SK-N-SH (cell line): ENCODE data around the gene FOXK1. TPM values are rescaled to one million over a fixed set of nuclear protein-coding genes. Genes with fewer than 3 reads are reported as not detected.

Experiments
- CTCF ChIA-PET: fragments of 300-600, 350-600 bp; formaldehyde crosslinking; extraction: SDS; loops from one replicate; lab custom pipeline; 2021; lab: Yijun Ruan, JAX
- POLR2A ChIA-PET: fragments of 350-600 bp; sonication (Branson Sonifier 250); formaldehyde crosslinking; extraction: SDS; loops from one replicate; lab custom pipeline; 2020; ENCODE audit warnings: antibody characterized with exemption, inconsistent platforms; lab: Yijun Ruan, JAX
- DNase-seq: peaks from one replicate; pipeline ENCODE4 v3.0.0; 2012
- H2AFZ ChIP-seq: fragments of 200-600 bp; sonication (generic); 2 replicates; pipeline ENCODE4 v1.8.1; 2016; ENCODE audit warnings: antibody characterized with exemption, mild to moderate bottlenecking, low read depth
- H3F3A ChIP-seq: fragments of 200-600 bp; sonication (generic); replicated peaks from 2 replicates; pipeline ENCODE3; 2016; ENCODE audit warnings: antibody characterized with exemption, mild to moderate bottlenecking; ENCODE audit not compliant: insufficient read depth
- H3K27ac ChIP-seq, 2 experiments: fragments of 200-500 bp in 1 of 2; fragments of 200-600 bp in 1 of 2; sonication (Bioruptor generic) in 1 of 2; sonication (generic), shearing (Covaris generic) in 1 of 2; 2 replicates each; pipeline versions ENCODE4 v1.5.1 to v1.6.1; 2014 to 2016; ENCODE audit warnings: low read depth in 2 of 2, inconsistent platforms in 1 of 2, low read length in 1 of 2, mild to moderate bottlenecking in 1 of 2, mixed read lengths in 1 of 2
- H3K27me3 ChIP-seq: fragments of 200-600 bp; sonication (generic), shearing (Covaris generic); 2 replicates; pipeline ENCODE4 v1.6.1; 2016; ENCODE audit warnings: mixed run types; ENCODE audit not compliant: insufficient read depth
- H3K36me3 ChIP-seq, 2 experiments: fragments of 200-500 bp in 1 of 2; fragments of 200-600 bp in 1 of 2; sonication (Bioruptor generic) in 1 of 2; sonication (generic) in 1 of 2; replicated peaks in 1 of 2; 2 replicates each; pipeline versions ENCODE3 to v1.5.1; 2014 to 2016; ENCODE audit warnings: low read length in 1 of 2, mild to moderate bottlenecking in 1 of 2; ENCODE audit not compliant: insufficient read depth in 2 of 2, control insufficient read depth in 1 of 2
- H3K4me1 ChIP-seq, 2 experiments: fragments of 200-500 bp in 1 of 2; fragments of 200-600 bp in 1 of 2; sonication (Bioruptor generic) in 1 of 2; sonication (generic), shearing (Covaris generic) in 1 of 2; 2 replicates each; pipeline versions ENCODE4 v1.5.1 to v1.6.1; 2014 to 2016; ENCODE audit warnings: low read depth in 1 of 2, low read length in 1 of 2, mixed run types in 1 of 2; ENCODE audit not compliant: insufficient read depth in 2 of 2, control insufficient read depth in 1 of 2
- H3K4me2 ChIP-seq: fragments of 200-600 bp; sonication (generic), shearing (Covaris generic); 2 replicates; pipeline ENCODE4 v1.6.1; 2017; ENCODE audit warnings: mixed run types
- H3K4me3 ChIP-seq, 2 experiments: fragments of 200-500 bp in 1 of 2; fragments of 200-600 bp in 1 of 2; sonication (Bioruptor generic) in 1 of 2; sonication (generic), shearing (Covaris generic) in 1 of 2; 2 replicates each; pipeline versions ENCODE4 v1.5.1 to v1.8.1; 2014 to 2016; ENCODE audit warnings: low read depth in 2 of 2, inconsistent platforms in 1 of 2, low read length in 1 of 2, mild to moderate bottlenecking in 1 of 2, mixed read lengths in 1 of 2, moderate library complexity in 1 of 2
- H3K79me2 ChIP-seq: fragments of 200-600 bp; sonication (generic); 2 replicates; pipeline ENCODE4 v1.8.1; 2017; ENCODE audit warnings: mild to moderate bottlenecking; ENCODE audit not compliant: insufficient read depth
- H3K9ac ChIP-seq: fragments of 200-600 bp; sonication (generic); 2 replicates; pipeline ENCODE4 v1.6.1; 2017; ENCODE audit warnings: mixed run types
- H3K9me2 ChIP-seq: fragments of 200-600 bp; sonication (generic); 2 replicates; pipeline ENCODE4 v1.6.1; 2017; ENCODE audit warnings: mixed run types
- H3K9me3 ChIP-seq: fragments of 200-600 bp; sonication (generic); 2 replicates; pipeline ENCODE4 v1.6.1; 2017; ENCODE audit warnings: mixed run types, mild to moderate bottlenecking, moderate library complexity
- H4K20me1 ChIP-seq: fragments of 200-600 bp; sonication (generic); 2 replicates; pipeline ENCODE4 v1.6.1; 2017; ENCODE audit warnings: mild to moderate bottlenecking, mixed run types; ENCODE audit not compliant: insufficient read depth
- CHD2 ChIP-seq: fragments of 150-350 bp; IDR thresholded peaks from 2 replicates; pipeline ENCODE4 v1.6.1; 2018; ENCODE audit warnings: low read length; ENCODE audit not compliant: partially characterized antibody
- CTCF ChIP-seq: fragments of 200-600 bp; sonication (generic); IDR thresholded peaks from 2 replicates; pipeline ENCODE4 v1.6.1; 2017; ENCODE audit warnings: antibody characterized with exemption, mild to moderate bottlenecking, moderate library complexity
- ELF1 ChIP-seq: IDR thresholded peaks from 2 replicates; pipeline ENCODE4 v1.4.0; 2012
- EP300 ChIP-seq, 2 experiments: IDR thresholded peaks; 2 replicates each; pipeline versions ENCODE4 v1.4.0 to v1.6.1; 2012; ENCODE audit warnings: borderline replicate concordance in 1 of 2, low read depth in 1 of 2, low read length in 1 of 2
- EZH2phosphoT487 ChIP-seq: fragments of 200-600 bp; sonication (generic); IDR thresholded peaks from 2 replicates; pipeline ENCODE4 v1.6.1; 2017; ENCODE audit warnings: low read depth, mixed run types, mild to moderate bottlenecking, antibody characterized with exemption, moderate library complexity, borderline replicate concordance
- FOSL2 ChIP-seq: IDR thresholded peaks from 2 replicates; pipeline ENCODE4 v1.4.0; 2012; ENCODE audit warnings: low read depth, mild to moderate bottlenecking, moderate library complexity, borderline replicate concordance
- FOXJ3 ChIP-seq: sonication (generic); formaldehyde crosslinking; IDR thresholded peaks from 2 replicates; pipeline ENCODE4 v1.5.1; 2020; ENCODE audit warnings: mild to moderate bottlenecking, missing genetic modification reagents
- JUND ChIP-seq: IDR thresholded peaks from 2 replicates; pipeline ENCODE4 v1.4.0; 2012
- MAX ChIP-seq: IDR thresholded peaks from 2 replicates; pipeline ENCODE4 v1.4.0; 2012; ENCODE audit warnings: low read depth
- MEF2A ChIP-seq: IDR thresholded peaks from 2 replicates; pipeline ENCODE4 v1.4.0; 2012; ENCODE audit warnings: low read depth, borderline replicate concordance
- MXI1 ChIP-seq: IDR thresholded peaks from 2 replicates; pipeline ENCODE4 v1.6.1; 2012; ENCODE audit warnings: mild to moderate bottlenecking, low read depth, low read length, improper control_type of control experiment
- NFIC ChIP-seq: IDR thresholded peaks from 2 replicates; pipeline ENCODE4 v1.4.0; 2012; ENCODE audit warnings: borderline replicate concordance
- NRF1 ChIP-seq: IDR thresholded peaks from 2 replicates; pipeline ENCODE4 v1.6.1; 2012; ENCODE audit warnings: low read depth, mild to moderate bottlenecking, low read length
- PBX3 ChIP-seq: IDR thresholded peaks from 2 replicates; pipeline ENCODE4; 2012
- RAD21 ChIP-seq: IDR thresholded peaks from 2 replicates; pipeline ENCODE4 v1.6.1; 2012; ENCODE audit warnings: mild to moderate bottlenecking, low read length
- RFX5 ChIP-seq: IDR thresholded peaks from 2 replicates; pipeline ENCODE4 v1.6.1; 2012; ENCODE audit warnings: mild to moderate bottlenecking, improper control_type of control experiment, low read length
- RXRA ChIP-seq: IDR thresholded peaks from 2 replicates; pipeline ENCODE4 v1.4.0; 2012; ENCODE audit warnings: low read depth, mild to moderate bottlenecking, borderline replicate concordance
- SIN3A ChIP-seq: IDR thresholded peaks from 2 replicates; pipeline ENCODE4 v1.6.1; 2012; ENCODE audit warnings: low read depth, mild to moderate bottlenecking, low read length, moderate library complexity, borderline replicate concordance
- TAF1 ChIP-seq: IDR thresholded peaks from 2 replicates; pipeline ENCODE4 v1.6.1; 2012; ENCODE audit warnings: low read depth, mild to moderate bottlenecking, low read length, moderate library complexity, borderline replicate concordance
- TEAD4 ChIP-seq: IDR thresholded peaks from 2 replicates; pipeline ENCODE4 v1.4.0; 2012; ENCODE audit warnings: mild to moderate bottlenecking, borderline replicate concordance; ENCODE audit not compliant: insufficient read depth
- YY1 ChIP-seq: IDR thresholded peaks from 2 replicates; pipeline ENCODE4 v1.4.0; 2012; ENCODE audit warnings: low read depth, mild to moderate bottlenecking
- WGBS: methylation state at CpG from one replicate; pipeline ENCODE4 v1.1.6; 2017; ENCODE audit warnings: low lambda C conversion rate; 5-methylcytosine and 5-hydroxymethylcytosine counted together
- polyA plus RNA-seq, 3 experiments: library from polyadenylated mRNA; depleted of rRNA; stranded (reverse); fragments of >200 nt; gene quantifications; 2 replicates each; pipeline ENCODE4 v1.2.3, GENCODE V29; 2012
- TF ChIP-seq, protein P1 (sequence below): IDR thresholded peaks from 2 replicates; pipeline ENCODE4 v1.4.0; 2012; ENCODE audit warnings: low read depth, borderline replicate concordance
- TF ChIP-seq, protein P2 (sequence below): fragments of 150-350 bp; IDR thresholded peaks from 2 replicates; pipeline ENCODE4 v1.6.1; 2016; ENCODE audit warnings: mild to moderate bottlenecking, low read depth, low read length

Gene FOXK1
- polyA plus RNA-seq, 1 of the 3 experiments (the other 2 are of a cell fraction), result 4.7 TPM

- DNase-seq, result no peak
- Histone ChIP-seq H4K20me1 (peaks cover 52% of the 10 kb centered on the region), H3K9me2 (no peaks in the 10 kb centered on the region), H3K27ac (no peak overlapping the region), H3F3A (no peaks in the 10 kb centered on the region), H3K9ac (no peak overlapping the region), H3K79me2 (peaks cover 78% of the 10 kb centered on the region), H3K27me3 (no peaks in the 10 kb centered on the region), H3K36me3 (no peaks in the 10 kb centered on the region), H2AFZ (no peak overlapping the region), H3K9me3 (no peaks in the 10 kb centered on the region)
- POLR2A ChIA-PET, result no interaction called here
- CTCF ChIA-PET, result no interaction called here
- TF ChIP-seq YY1 (no peak), NFIC (no peak), PBX3 (no peak), ELF1 (no peak), JUND (no peak), RAD21 (no peak), TEAD4 (no peak), CTCF (no peak), EZH2phosphoT487 (no peak), EP300 (IDR thresholded peaks at IDR 0.05; ENCODE audit: borderline replicate concordance in 1 of 2, low read depth in 1 of 2, low read length in 1 of 2) (no peak), NRF1 (no peak), MXI1 (no peak)
- TF ChIP-seq, protein P1, sequence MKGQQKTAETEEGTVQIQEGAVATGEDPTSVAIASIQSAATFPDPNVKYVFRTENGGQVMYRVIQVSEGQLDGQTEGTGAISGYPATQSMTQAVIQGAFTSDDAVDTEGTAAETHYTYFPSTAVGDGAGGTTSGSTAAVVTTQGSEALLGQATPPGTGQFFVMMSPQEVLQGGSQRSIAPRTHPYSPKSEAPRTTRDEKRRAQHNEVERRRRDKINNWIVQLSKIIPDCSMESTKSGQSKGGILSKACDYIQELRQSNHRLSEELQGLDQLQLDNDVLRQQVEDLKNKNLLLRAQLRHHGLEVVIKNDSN, result no peak
- TF ChIP-seq, all 33 proteins: peak for 0
- peaks cover 0 to 2% of the 10 kb centered on the region in 2 experiments; a peak in 1 of 4 replicates for H3K4me1 ChIP-seq
- WGBS, result 95% methylated on average over 26 of the region's 26 CpGs
- H3K4me3 ChIP-seq, result no peak overlapping the region
- no peak overlapping the region for H3K4me2 ChIP-seq
Observed at GRCh38 chr7:4714767-4715409, 32.8 kb downstream of the FOXK1 start.

- WGBS, result 96% methylated on average over 13 of the region's 13 CpGs
- Histone ChIP-seq H2AFZ (no peak overlapping the region), H3F3A (no peaks in the 10 kb centered on the region), H3K27ac (no peak overlapping the region), H3K36me3 (no peaks in the 10 kb centered on the region), H3K9me3 (no peaks in the 10 kb centered on the region), H3K9me2 (no peaks in the 10 kb centered on the region), H4K20me1 (peaks cover 57% of the 10 kb centered on the region), H3K4me2 (no peak overlapping the region), H3K79me2 (peaks cover 78% of the 10 kb centered on the region), H3K4me3 (no peak overlapping the region), H3K4me1 (peaks cover 0 to 2% of the 10 kb centered on the region in 2 experiments; a peak in 1 of 4 replicates), H3K9ac (no peak overlapping the region), H3K27me3 (no peaks in the 10 kb centered on the region)
- POLR2A ChIA-PET, result no interaction called here
- CTCF ChIA-PET, result no interaction called here
- no peak for DNase-seq
- TF ChIP-seq RFX5 (no peak), TAF1 (no peak), CHD2 (no peak), FOXJ3 (no peak), TEAD4 (no peak), JUND (no peak), RXRA (no peak), FOSL2 (no peak), SIN3A (no peak), MEF2A (no peak), PBX3 (no peak), MAX (no peak), EP300 (IDR thresholded peaks at IDR 0.05; ENCODE audit: borderline replicate concordance in 1 of 2, low read depth in 1 of 2, low read length in 1 of 2) (no peak)
- TF ChIP-seq, protein P2, sequence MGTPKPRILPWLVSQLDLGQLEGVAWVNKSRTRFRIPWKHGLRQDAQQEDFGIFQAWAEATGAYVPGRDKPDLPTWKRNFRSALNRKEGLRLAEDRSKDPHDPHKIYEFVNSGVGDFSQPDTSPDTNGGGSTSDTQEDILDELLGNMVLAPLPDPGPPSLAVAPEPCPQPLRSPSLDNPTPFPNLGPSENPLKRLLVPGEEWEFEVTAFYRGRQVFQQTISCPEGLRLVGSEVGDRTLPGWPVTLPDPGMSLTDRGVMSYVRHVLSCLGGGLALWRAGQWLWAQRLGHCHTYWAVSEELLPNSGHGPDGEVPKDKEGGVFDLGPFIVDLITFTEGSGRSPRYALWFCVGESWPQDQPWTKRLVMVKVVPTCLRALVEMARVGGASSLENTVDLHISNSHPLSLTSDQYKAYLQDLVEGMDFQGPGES, result no peak
Observed at GRCh38 chr7:4715410-4715776, 33.3 kb downstream of the FOXK1 start.
